NB4 (cell line): ENCODE results near the gene JAK1.

Experiments
- CTCF ChIP-seq: IDR thresholded peaks from one replicate; pipeline ENCODE4 v1.5.1; 2012; ENCODE audit warnings: low read depth, low read length
- MAX ChIP-seq: IDR thresholded peaks from 2 replicates; pipeline ENCODE4 v1.6.1; 2011; ENCODE audit warnings: low read depth, low read length
- POLR2A ChIP-seq: IDR thresholded peaks from 2 replicates; pipeline ENCODE4 v1.6.1; 2011; ENCODE audit warnings: mild to moderate bottlenecking; ENCODE audit not compliant: insufficient read length; ENCODE audit errors: extremely low read depth

- no peak for TF ChIP-seq POLR2A
- TF ChIP-seq CTCF = no peak
- TF ChIP-seq MAX = no peak
Observed at GRCh38 chr1:64842224-64842623, 124.1 kb downstream of the JAK1 start.
